HUES48 (cell line): ENCODE results near the gene GPRIN3.
A peak's percentile ranks its signal among the peaks of the same experiment; 100 is the strongest.

Experiments
- H3K27ac ChIP-seq: one replicate; pipeline ENCODE4 v1.7.0; 2013; ENCODE audit warnings: low read depth, low read length, inconsistent platforms
- H3K27me3 ChIP-seq: 2 replicates; pipeline ENCODE4 v1.6.1; 2013; ENCODE audit warnings: mild to moderate bottlenecking, low read length; ENCODE audit not compliant: control insufficient read depth, insufficient read depth
- H3K36me3 ChIP-seq: 2 replicates; pipeline ENCODE4 v1.6.1; 2013; ENCODE audit warnings: low read length; ENCODE audit not compliant: control insufficient read depth, insufficient read depth
- H3K4me1 ChIP-seq: 2 replicates; pipeline ENCODE4 v1.6.1; 2013; ENCODE audit warnings: mild to moderate bottlenecking, low read length; ENCODE audit not compliant: control insufficient read depth, insufficient read depth
- H3K4me3 ChIP-seq: 2 replicates; pipeline ENCODE4 v1.5.1; 2013; ENCODE audit warnings: mild to moderate bottlenecking, low read depth, low read length
- H3K9ac ChIP-seq: 2 replicates; pipeline ENCODE4 v1.6.1; 2013; ENCODE audit warnings: mild to moderate bottlenecking, low read depth, low read length, moderate library complexity
- H3K9me3 ChIP-seq: 2 replicates; pipeline ENCODE4 v1.6.1; 2013; ENCODE audit warnings: low read length; ENCODE audit not compliant: control insufficient read depth, insufficient read depth

Gene GPRIN3

GRCh38 chr4:89307446-89308160, at the start of gene GPRIN3:
Gene GPRIN3, minus strand, starts transcription at chr4:89307800. Its CDS starts 57,690 bp downstream, at chr4:89250110.
- Histone ChIP-seq H3K27me3 (peaks cover 25% of the 10 kb centered on the region), H3K9me3 (no peaks in the 10 kb centered on the region), H3K4me3 (peak within 1 kb of the TSS; percentile 82), H3K4me1 (peaks cover 13% of the 10 kb centered on the region), H3K9ac (peak within 1 kb of the TSS; percentile 48; the same call in 1 of the 2 replicates), H3K36me3 (no peaks in the 10 kb centered on the region), H3K27ac (no peak within 1 kb of the TSS)

GRCh38 chr4:89357340-89357739, 49.7 kb upstream of the GPRIN3 start:
- H3K4me3 ChIP-seq, result no peak overlapping the region
- H3K9me3 ChIP-seq, result no peaks in the 10 kb centered on the region
- no peaks in the 10 kb centered on the region for H3K36me3 ChIP-seq
- no peak overlapping the region for H3K27ac ChIP-seq
- H3K27me3 ChIP-seq, result no peaks in the 10 kb centered on the region
- no peaks in the 10 kb centered on the region for H3K4me1 ChIP-seq
- H3K9ac ChIP-seq, result no peak overlapping the region

- no peaks in the 10 kb centered on the region for H3K36me3 ChIP-seq
- no peak overlapping the region for H3K27ac ChIP-seq
- H3K4me3 ChIP-seq, result no peak overlapping the region
- H3K9me3 ChIP-seq, result no peaks in the 10 kb centered on the region
- no peaks in the 10 kb centered on the region for H3K27me3 ChIP-seq
- H3K9ac ChIP-seq, result no peak overlapping the region
- no peaks in the 10 kb centered on the region for H3K4me1 ChIP-seq
Measured at GRCh38 chr4:89356086-89356485, 48.5 kb upstream of the GPRIN3 start.

GRCh38 chr4:89353514-89353913, 45.9 kb upstream of the GPRIN3 start:
- Histone ChIP-seq H3K27ac (no peak overlapping the region), H3K4me3 (no peak overlapping the region), H3K4me1 (no peaks in the 10 kb centered on the region), H3K27me3 (no peaks in the 10 kb centered on the region), H3K9ac (no peak overlapping the region), H3K36me3 (no peaks in the 10 kb centered on the region), H3K9me3 (no peaks in the 10 kb centered on the region)

- no peaks in the 10 kb centered on the region for H3K4me1 ChIP-seq
- no peak overlapping the region for H3K27ac ChIP-seq
- H3K9ac ChIP-seq, result no peak overlapping the region
- H3K9me3 ChIP-seq, result no peaks in the 10 kb centered on the region; the same call in 1 of the 2 replicates
- H3K4me3 ChIP-seq, result no peak overlapping the region
- H3K27me3 ChIP-seq, result no peaks in the 10 kb centered on the region
- H3K36me3 ChIP-seq, result no peaks in the 10 kb centered on the region
Measured at GRCh38 chr4:89352541-89352940, 44.9 kb upstream of the GPRIN3 start.

GRCh38 chr4:89351201-89351600, 43.6 kb upstream of the GPRIN3 start:
- H3K27ac ChIP-seq, result no peak overlapping the region
- H3K27me3 ChIP-seq, result no peaks in the 10 kb centered on the region
- no peak overlapping the region for H3K9ac ChIP-seq
- H3K9me3 ChIP-seq, result no peaks in the 10 kb centered on the region; the same call in 1 of the 2 replicates
- H3K36me3 ChIP-seq, result no peaks in the 10 kb centered on the region
- no peaks in the 10 kb centered on the region for H3K4me1 ChIP-seq
- H3K4me3 ChIP-seq, result no peak overlapping the region

- Histone ChIP-seq H3K4me3 (no peak overlapping the region), H3K36me3 (no peaks in the 10 kb centered on the region), H3K4me1 (no peaks in the 10 kb centered on the region), H3K9ac (no peak overlapping the region), H3K9me3 (no peaks in the 10 kb centered on the region; the same call in 1 of the 2 replicates), H3K27me3 (no peaks in the 10 kb centered on the region), H3K27ac (no peak overlapping the region)
Measured at GRCh38 chr4:89347363-89348025, 39.9 kb upstream of the GPRIN3 start.

GRCh38 chr4:89344571-89344970, 37.0 kb upstream of the GPRIN3 start:
- no peak overlapping the region for H3K27ac ChIP-seq
- no peaks in the 10 kb centered on the region for H3K27me3 ChIP-seq
- H3K36me3 ChIP-seq, result no peaks in the 10 kb centered on the region
- no peaks in the 10 kb centered on the region for H3K4me1 ChIP-seq
- no peak overlapping the region for H3K9ac ChIP-seq
- no peak overlapping the region for H3K4me3 ChIP-seq
- no peaks in the 10 kb centered on the region; the same call in 1 of the 2 replicates for H3K9me3 ChIP-seq

GRCh38 chr4:89338206-89338605, 30.6 kb upstream of the GPRIN3 start:
- Histone ChIP-seq H3K4me1 (0 out of 2 replicates have a peak, but pooled peaks cover 5% of the 10 kb centered on the region), H3K27ac (no peak overlapping the region), H3K9me3 (no peaks in the 10 kb centered on the region), H3K27me3 (no peaks in the 10 kb centered on the region), H3K9ac (no peak overlapping the region), H3K36me3 (no peaks in the 10 kb centered on the region), H3K4me3 (no peak overlapping the region)

- H3K4me1 ChIP-seq, result 0 out of 2 replicates have a peak, but pooled peaks cover 5% of the 10 kb centered on the region
- H3K4me3 ChIP-seq, result no peak overlapping the region
- no peaks in the 10 kb centered on the region for H3K36me3 ChIP-seq
- no peak overlapping the region for H3K27ac ChIP-seq
- no peaks in the 10 kb centered on the region for H3K27me3 ChIP-seq
- no peak overlapping the region for H3K9ac ChIP-seq
- no peaks in the 10 kb centered on the region for H3K9me3 ChIP-seq
Measured at GRCh38 chr4:89337681-89338080, 30.1 kb upstream of the GPRIN3 start.

- H3K4me3 ChIP-seq, result no peak overlapping the region
- H3K9me3 ChIP-seq, result no peaks in the 10 kb centered on the region
- H3K36me3 ChIP-seq, result no peaks in the 10 kb centered on the region
- no peak overlapping the region for H3K27ac ChIP-seq
- H3K9ac ChIP-seq, result no peak overlapping the region
- H3K27me3 ChIP-seq, result no peaks in the 10 kb centered on the region
- 0 out of 2 replicates have a peak, but pooled peaks cover 5% of the 10 kb centered on the region for H3K4me1 ChIP-seq
Measured at GRCh38 chr4:89336818-89337420, 29.3 kb upstream of the GPRIN3 start.
